HUES64 (cell line): Measurements from ENCODE around the gene EIF3K.
A peak's percentile ranks its signal among the peaks of the same experiment; 100 is the strongest.

ENCODE experiments used
- H3K27ac ChIP-seq: 2 replicates; pipeline ENCODE4 v1.7.0; 2013; ENCODE audit warnings: low read depth, low read length, inconsistent platforms
- H3K27me3 ChIP-seq: 2 replicates; pipeline ENCODE4 v1.6.1; 2013; ENCODE audit warnings: mild to moderate bottlenecking, low read length; ENCODE audit not compliant: insufficient read depth
- H3K36me3 ChIP-seq: 2 replicates; pipeline ENCODE4 v1.6.1; 2013; ENCODE audit warnings: mild to moderate bottlenecking, low read length; ENCODE audit not compliant: insufficient read depth
- H3K4me1 ChIP-seq: 2 replicates; pipeline ENCODE4 v1.6.1; 2013; ENCODE audit warnings: mild to moderate bottlenecking, low read length, moderate library complexity; ENCODE audit not compliant: insufficient read depth
- H3K4me3 ChIP-seq: 2 replicates; pipeline ENCODE4 v1.5.1; 2013; ENCODE audit warnings: mild to moderate bottlenecking, low read length, moderate library complexity
- H3K9ac ChIP-seq: 2 replicates; pipeline ENCODE4 v1.6.1; 2013; ENCODE audit warnings: mild to moderate bottlenecking, low read depth, low read length
- H3K9me3 ChIP-seq: 2 replicates; pipeline ENCODE4 v1.6.1; 2013; ENCODE audit warnings: low read depth, low read length; ENCODE audit not compliant: insufficient read depth
- WGBS: fragments of 150-250, 120-280 bp; methylation state at CpG from one replicate; pipeline ENCODE4 v1.1.7; 2013; ENCODE audit warnings: missing lambda C conversion rate; 5-methylcytosine and 5-hydroxymethylcytosine counted together

EIF3K gene

DNA sequence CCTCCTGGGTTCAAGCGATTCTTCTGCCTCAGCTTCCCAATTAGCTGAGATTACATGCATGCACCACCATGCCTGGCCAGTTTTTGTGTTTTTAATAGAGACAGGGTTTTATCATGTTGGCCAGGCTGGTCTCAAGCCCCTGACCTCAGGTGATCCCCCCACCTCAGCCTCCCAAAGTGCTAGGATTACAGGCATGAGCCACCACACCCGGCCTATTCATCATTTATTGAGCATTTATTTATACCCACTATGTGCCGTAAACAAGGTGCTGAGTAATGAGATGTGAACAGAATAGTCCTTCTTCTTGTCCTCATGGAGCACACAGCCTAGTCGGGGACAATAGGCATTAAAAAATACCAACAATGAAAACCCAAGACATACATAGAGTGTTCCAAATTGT lies 54.0 kb downstream of the EIF3K start:
- Histone ChIP-seq H3K27ac (no peak overlapping the region), H3K9ac (no peak overlapping the region), H3K4me1 (peaks cover 61% of the 10 kb centered on the region), H3K36me3 (peaks cover 13% of the 10 kb centered on the region), H3K4me3 (no peak overlapping the region), H3K9me3 (no peaks in the 10 kb centered on the region), H3K27me3 (no peaks in the 10 kb centered on the region)
- 94% methylated on average over 4 of the region's 4 CpGs for WGBS

- Histone ChIP-seq H3K4me1 (peaks cover 55% of the 10 kb centered on the region), H3K4me3 (no peak overlapping the region), H3K9me3 (no peaks in the 10 kb centered on the region), H3K9ac (no peak overlapping the region), H3K27ac (peak overlapping the region; percentile 7; the same call in 1 of the 2 replicates), H3K27me3 (no peaks in the 10 kb centered on the region), H3K36me3 (peaks cover 13% of the 10 kb centered on the region)
- 93% methylated on average over 16 of the region's 16 CpGs for WGBS
These were observed 55.6 kb downstream of the EIF3K start for GRCh38 chr19:38674388-38675171.

GRCh38 chr19:38675611-38676010 lies 56.6 kb downstream of the EIF3K start:
- WGBS = 92% methylated on average over 5 of the region's 5 CpGs
- Histone ChIP-seq H3K36me3 (peaks cover 13% of the 10 kb centered on the region), H3K9ac (no peak overlapping the region), H3K4me1 (peaks cover 46% of the 10 kb centered on the region), H3K9me3 (no peaks in the 10 kb centered on the region), H3K27ac (no peak overlapping the region), H3K27me3 (no peaks in the 10 kb centered on the region), H3K4me3 (no peak overlapping the region)

DNA sequence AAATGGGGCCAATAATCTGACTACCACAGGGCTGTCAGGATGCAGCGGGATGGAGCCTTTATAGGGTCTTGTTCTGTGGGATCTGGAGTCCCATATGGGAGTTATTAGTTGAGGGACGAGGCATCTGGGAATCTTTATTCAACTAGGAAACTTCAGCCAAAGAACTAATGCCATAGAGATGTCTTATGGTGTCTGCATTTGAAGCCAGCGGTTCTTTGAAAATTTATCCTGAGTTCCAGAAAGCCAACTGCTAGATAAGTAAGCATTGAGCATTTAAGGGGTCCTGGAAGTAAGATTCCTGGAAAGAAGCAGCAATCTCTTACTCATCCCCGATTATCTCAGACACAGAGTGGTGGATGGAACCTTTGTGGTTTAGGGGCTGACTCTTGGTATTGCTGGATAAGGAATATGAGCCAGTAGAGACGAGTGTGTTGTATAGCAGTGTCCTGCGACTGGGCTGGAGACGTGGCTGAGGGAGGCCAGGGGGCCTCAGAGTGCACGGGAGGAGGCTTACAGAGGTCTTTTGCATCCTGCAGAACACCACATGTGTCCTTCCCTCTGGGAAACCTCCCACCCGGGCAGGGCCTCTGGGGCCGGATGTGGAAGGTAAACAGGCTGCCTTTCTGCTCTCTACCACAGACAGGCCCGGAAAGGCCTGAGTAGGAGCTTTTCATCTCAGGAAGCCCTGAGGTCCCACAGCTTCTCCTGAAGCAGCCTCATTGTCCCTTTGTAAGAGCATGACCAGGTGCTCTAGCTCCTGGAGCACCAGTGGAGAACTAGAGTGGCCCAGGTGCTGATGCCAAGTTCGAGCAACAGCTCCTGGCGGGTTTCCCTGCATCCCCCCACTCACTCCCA lies 57.3 kb downstream of the EIF3K start:
- Histone ChIP-seq H3K9me3 (no peaks in the 10 kb centered on the region), H3K27me3 (no peaks in the 10 kb centered on the region), H3K4me3 (no peak overlapping the region), H3K36me3 (peaks cover 13% of the 10 kb centered on the region), H3K9ac (no peak overlapping the region), H3K4me1 (peaks cover 41% of the 10 kb centered on the region), H3K27ac (no peak overlapping the region)
- WGBS = 86% methylated on average over 13 of the region's 13 CpGs

GRCh38 chr19:38676878-38677646 lies 58.1 kb downstream of the EIF3K start:
- Histone ChIP-seq H3K9me3 (no peaks in the 10 kb centered on the region), H3K4me1 (peaks cover 33% of the 10 kb centered on the region), H3K27me3 (no peaks in the 10 kb centered on the region), H3K9ac (no peak overlapping the region), H3K4me3 (no peak overlapping the region), H3K27ac (no peak overlapping the region), H3K36me3 (peaks cover 17% of the 10 kb centered on the region)
- 89% methylated on average over 11 of the region's 11 CpGs for WGBS

DNA sequence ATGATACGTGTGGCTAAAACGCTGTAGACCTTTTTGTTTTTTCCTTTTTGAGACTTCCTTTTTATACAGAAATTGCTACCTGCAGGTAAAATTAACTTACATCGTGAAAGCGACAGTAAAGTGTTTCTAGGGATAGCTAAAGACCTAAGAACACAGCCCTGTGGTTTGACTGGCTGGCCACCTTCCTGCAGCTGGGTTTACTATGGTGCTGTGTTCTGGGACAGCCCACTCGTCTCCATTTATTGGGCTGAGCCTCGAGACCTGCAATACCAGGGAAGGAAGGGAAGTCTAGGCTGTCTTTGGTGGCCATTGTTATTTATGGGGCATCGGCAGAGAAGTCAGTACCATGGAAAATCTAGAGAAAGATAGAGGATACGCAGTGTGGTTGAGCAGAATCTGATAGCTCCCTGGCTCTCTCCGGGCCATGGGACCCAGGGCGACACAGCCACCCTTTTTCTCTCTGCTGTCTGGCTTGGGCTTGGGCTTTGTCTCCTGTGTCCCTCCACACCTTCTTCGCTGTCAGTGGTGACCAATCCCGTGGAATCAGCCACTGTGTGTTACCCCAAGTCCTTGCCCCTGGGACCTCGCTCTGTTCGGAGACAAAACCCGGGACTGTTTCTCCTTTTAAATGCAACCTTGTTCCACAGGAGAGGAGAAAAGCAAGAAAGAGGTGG lies 59.4 kb downstream of the EIF3K start:
- Histone ChIP-seq H3K27me3 (no peaks in the 10 kb centered on the region), H3K9ac (no peak overlapping the region), H3K27ac (0 out of 2 replicates have a peak overlapping the region, but pooled peaks have one; percentile 39), H3K36me3 (peaks cover 17% of the 10 kb centered on the region), H3K4me1 (peaks cover 42% of the 10 kb centered on the region), H3K9me3 (no peaks in the 10 kb centered on the region), H3K4me3 (no peak overlapping the region)
- 91% methylated on average over 15 of the region's 15 CpGs for WGBS

GRCh38 chr19:38678891-38679494 lies 60.0 kb downstream of the EIF3K start:
- Histone ChIP-seq H3K27ac (0 out of 2 replicates have a peak overlapping the region, but pooled peaks have one; percentile 5), H3K4me3 (no peak overlapping the region), H3K36me3 (peaks cover 17% of the 10 kb centered on the region), H3K9ac (no peak overlapping the region), H3K9me3 (no peaks in the 10 kb centered on the region), H3K4me1 (peaks cover 47% of the 10 kb centered on the region), H3K27me3 (no peaks in the 10 kb centered on the region)
- 93% methylated on average over 7 of the region's 7 CpGs for WGBS

- H3K4me1 ChIP-seq = peaks cover 47% of the 10 kb centered on the region
- H3K36me3 ChIP-seq = peaks cover 17% of the 10 kb centered on the region
- no peak overlapping the region for H3K27ac ChIP-seq
- no peak overlapping the region for H3K9ac ChIP-seq
- no peak overlapping the region for H3K4me3 ChIP-seq
- H3K9me3 ChIP-seq = no peaks in the 10 kb centered on the region
- H3K27me3 ChIP-seq = no peaks in the 10 kb centered on the region
- 95% methylated on average over 4 of the region's 4 CpGs for WGBS
These were observed 60.9 kb downstream of the EIF3K start for GRCh38 chr19:38679839-38680238.

- no peak overlapping the region for H3K4me3 ChIP-seq
- peak overlapping the region; percentile 90; the same call in 1 of the 2 replicates for H3K9ac ChIP-seq
- peaks cover 54% of the 10 kb centered on the region for H3K4me1 ChIP-seq
- H3K27me3 ChIP-seq = no peaks in the 10 kb centered on the region
- H3K9me3 ChIP-seq = no peaks in the 10 kb centered on the region
- H3K36me3 ChIP-seq = peaks cover 13% of the 10 kb centered on the region
- 92% methylated on average over 11 of the region's 11 CpGs for WGBS
- peak overlapping the region; percentile 99 for H3K27ac ChIP-seq
These were observed 63.3 kb downstream of the EIF3K start for GRCh38 chr19:38682195-38682867.
